Measurements from ENCODE around the gene HTT. TPM values are rescaled to one million over a fixed set of nuclear protein-coding genes. Genes with fewer than 3 reads are reported as not detected.

Gene HTT
- total and polyA plus RNA-seq, 2 of the 8 experiments (the other 6 are each of a cell fraction or from before 2014, with no cell fraction given) = 24.0 to 71.0 TPM

DNA sequence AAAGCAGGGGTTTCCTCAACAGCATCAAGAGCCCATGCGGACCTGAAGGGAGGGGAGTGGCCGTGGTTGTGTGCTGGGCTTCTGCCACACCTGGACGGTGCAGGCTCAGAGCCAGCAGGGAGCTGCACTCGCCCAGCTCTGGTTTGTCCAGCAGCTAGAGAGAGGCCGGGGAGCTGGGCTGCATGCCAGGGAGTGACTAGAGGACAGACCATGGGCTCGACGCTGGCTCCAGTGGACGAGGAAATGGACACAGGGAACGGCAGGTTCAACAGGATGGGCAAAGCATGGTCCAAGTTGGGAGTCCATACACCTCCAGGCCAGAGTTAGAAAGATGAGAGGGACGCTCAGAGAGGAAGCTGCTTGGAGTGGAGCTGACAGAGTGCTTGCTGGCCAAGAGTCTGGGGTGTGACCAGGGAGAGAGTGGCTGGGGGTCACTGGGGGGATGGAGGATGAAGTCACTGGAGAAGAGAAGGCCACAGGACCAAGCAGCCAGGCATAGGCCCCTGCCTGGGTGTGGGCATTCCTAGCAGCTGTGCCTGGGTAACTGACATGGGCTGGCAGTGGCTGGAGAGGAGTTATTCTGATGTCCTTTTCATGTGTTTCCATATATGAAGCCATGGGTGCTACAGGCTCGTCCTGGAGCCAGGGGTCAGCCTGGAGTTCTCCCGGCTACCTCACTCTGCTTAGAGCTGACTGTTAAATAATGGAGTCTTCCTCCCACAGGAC, 43.0 kb upstream of the HTT start (continued):
- TF ChIP-seq GTF2F1 (IDR thresholded peaks at IDR 0.05; ENCODE audit: borderline replicate concordance, low read depth, low read length) = no peak
- TF ChIP-seq TCF12 (IDR thresholded peaks at IDR 0.05; ENCODE audit: low read depth, low read length) = no peak
- TF ChIP-seq, protein P1, sequence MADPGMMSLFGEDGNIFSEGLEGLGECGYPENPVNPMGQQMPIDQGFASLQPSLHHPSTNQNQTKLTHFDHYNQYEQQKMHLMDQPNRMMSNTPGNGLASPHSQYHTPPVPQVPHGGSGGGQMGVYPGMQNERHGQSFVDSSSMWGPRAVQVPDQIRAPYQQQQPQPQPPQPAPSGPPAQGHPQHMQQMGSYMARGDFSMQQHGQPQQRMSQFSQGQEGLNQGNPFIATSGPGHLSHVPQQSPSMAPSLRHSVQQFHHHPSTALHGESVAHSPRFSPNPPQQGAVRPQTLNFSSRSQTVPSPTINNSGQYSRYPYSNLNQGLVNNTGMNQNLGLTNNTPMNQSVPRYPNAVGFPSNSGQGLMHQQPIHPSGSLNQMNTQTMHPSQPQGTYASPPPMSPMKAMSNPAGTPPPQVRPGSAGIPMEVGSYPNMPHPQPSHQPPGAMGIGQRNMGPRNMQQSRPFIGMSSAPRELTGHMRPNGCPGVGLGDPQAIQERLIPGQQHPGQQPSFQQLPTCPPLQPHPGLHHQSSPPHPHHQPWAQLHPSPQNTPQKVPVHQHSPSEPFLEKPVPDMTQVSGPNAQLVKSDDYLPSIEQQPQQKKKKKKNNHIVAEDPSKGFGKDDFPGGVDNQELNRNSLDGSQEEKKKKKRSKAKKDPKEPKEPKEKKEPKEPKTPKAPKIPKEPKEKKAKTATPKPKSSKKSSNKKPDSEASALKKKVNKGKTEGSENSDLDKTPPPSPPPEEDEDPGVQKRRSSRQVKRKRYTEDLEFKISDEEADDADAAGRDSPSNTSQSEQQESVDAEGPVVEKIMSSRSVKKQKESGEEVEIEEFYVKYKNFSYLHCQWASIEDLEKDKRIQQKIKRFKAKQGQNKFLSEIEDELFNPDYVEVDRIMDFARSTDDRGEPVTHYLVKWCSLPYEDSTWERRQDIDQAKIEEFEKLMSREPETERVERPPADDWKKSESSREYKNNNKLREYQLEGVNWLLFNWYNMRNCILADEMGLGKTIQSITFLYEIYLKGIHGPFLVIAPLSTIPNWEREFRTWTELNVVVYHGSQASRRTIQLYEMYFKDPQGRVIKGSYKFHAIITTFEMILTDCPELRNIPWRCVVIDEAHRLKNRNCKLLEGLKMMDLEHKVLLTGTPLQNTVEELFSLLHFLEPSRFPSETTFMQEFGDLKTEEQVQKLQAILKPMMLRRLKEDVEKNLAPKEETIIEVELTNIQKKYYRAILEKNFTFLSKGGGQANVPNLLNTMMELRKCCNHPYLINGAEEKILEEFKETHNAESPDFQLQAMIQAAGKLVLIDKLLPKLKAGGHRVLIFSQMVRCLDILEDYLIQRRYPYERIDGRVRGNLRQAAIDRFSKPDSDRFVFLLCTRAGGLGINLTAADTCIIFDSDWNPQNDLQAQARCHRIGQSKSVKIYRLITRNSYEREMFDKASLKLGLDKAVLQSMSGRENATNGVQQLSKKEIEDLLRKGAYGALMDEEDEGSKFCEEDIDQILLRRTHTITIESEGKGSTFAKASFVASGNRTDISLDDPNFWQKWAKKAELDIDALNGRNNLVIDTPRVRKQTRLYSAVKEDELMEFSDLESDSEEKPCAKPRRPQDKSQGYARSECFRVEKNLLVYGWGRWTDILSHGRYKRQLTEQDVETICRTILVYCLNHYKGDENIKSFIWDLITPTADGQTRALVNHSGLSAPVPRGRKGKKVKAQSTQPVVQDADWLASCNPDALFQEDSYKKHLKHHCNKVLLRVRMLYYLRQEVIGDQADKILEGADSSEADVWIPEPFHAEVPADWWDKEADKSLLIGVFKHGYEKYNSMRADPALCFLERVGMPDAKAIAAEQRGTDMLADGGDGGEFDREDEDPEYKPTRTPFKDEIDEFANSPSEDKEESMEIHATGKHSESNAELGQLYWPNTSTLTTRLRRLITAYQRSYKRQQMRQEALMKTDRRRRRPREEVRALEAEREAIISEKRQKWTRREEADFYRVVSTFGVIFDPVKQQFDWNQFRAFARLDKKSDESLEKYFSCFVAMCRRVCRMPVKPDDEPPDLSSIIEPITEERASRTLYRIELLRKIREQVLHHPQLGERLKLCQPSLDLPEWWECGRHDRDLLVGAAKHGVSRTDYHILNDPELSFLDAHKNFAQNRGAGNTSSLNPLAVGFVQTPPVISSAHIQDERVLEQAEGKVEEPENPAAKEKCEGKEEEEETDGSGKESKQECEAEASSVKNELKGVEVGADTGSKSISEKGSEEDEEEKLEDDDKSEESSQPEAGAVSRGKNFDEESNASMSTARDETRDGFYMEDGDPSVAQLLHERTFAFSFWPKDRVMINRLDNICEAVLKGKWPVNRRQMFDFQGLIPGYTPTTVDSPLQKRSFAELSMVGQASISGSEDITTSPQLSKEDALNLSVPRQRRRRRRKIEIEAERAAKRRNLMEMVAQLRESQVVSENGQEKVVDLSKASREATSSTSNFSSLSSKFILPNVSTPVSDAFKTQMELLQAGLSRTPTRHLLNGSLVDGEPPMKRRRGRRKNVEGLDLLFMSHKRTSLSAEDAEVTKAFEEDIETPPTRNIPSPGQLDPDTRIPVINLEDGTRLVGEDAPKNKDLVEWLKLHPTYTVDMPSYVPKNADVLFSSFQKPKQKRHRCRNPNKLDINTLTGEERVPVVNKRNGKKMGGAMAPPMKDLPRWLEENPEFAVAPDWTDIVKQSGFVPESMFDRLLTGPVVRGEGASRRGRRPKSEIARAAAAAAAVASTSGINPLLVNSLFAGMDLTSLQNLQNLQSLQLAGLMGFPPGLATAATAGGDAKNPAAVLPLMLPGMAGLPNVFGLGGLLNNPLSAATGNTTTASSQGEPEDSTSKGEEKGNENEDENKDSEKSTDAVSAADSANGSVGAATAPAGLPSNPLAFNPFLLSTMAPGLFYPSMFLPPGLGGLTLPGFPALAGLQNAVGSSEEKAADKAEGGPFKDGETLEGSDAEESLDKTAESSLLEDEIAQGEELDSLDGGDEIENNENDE (IDR thresholded peaks at IDR 0.05; ENCODE audit: insufficient replicate concordance, low read length) = no peak
- TF ChIP-seq ASH2L (IDR thresholded peaks at IDR 0.05; ENCODE audit: low read length) = no peak
- TF ChIP-seq, protein P2, sequence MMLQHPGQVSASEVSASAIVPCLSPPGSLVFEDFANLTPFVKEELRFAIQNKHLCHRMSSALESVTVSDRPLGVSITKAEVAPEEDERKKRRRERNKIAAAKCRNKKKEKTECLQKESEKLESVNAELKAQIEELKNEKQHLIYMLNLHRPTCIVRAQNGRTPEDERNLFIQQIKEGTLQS (IDR thresholded peaks at IDR 0.05; ENCODE audit: insufficient read depth, low read depth, low read length) = no peak
- no peak for TF ChIP-seq EGR1 (IDR thresholded peaks at IDR 0.05; ENCODE audit: borderline replicate concordance, low read depth, low read length)
- TF ChIP-seq KDM4A (IDR thresholded peaks at IDR 0.05; ENCODE audit: low read depth, low read length, severe bottlenecking) = no peak
- TF ChIP-seq KDM5A (IDR thresholded peaks at IDR 0.05; ENCODE audit: low read length) = no peak
